ENCODE results near the gene BSN.

BSN gene, protein sequence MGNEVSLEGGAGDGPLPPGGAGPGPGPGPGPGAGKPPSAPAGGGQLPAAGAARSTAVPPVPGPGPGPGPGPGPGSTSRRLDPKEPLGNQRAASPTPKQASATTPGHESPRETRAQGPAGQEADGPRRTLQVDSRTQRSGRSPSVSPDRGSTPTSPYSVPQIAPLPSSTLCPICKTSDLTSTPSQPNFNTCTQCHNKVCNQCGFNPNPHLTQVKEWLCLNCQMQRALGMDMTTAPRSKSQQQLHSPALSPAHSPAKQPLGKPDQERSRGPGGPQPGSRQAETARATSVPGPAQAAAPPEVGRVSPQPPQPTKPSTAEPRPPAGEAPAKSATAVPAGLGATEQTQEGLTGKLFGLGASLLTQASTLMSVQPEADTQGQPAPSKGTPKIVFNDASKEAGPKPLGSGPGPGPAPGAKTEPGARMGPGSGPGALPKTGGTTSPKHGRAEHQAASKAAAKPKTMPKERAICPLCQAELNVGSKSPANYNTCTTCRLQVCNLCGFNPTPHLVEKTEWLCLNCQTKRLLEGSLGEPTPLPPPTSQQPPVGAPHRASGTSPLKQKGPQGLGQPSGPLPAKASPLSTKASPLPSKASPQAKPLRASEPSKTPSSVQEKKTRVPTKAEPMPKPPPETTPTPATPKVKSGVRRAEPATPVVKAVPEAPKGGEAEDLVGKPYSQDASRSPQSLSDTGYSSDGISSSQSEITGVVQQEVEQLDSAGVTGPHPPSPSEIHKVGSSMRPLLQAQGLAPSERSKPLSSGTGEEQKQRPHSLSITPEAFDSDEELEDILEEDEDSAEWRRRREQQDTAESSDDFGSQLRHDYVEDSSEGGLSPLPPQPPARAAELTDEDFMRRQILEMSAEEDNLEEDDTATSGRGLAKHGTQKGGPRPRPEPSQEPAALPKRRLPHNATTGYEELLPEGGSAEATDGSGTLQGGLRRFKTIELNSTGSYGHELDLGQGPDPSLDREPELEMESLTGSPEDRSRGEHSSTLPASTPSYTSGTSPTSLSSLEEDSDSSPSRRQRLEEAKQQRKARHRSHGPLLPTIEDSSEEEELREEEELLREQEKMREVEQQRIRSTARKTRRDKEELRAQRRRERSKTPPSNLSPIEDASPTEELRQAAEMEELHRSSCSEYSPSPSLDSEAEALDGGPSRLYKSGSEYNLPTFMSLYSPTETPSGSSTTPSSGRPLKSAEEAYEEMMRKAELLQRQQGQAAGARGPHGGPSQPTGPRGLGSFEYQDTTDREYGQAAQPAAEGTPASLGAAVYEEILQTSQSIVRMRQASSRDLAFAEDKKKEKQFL (N-terminal part only)

DNA sequence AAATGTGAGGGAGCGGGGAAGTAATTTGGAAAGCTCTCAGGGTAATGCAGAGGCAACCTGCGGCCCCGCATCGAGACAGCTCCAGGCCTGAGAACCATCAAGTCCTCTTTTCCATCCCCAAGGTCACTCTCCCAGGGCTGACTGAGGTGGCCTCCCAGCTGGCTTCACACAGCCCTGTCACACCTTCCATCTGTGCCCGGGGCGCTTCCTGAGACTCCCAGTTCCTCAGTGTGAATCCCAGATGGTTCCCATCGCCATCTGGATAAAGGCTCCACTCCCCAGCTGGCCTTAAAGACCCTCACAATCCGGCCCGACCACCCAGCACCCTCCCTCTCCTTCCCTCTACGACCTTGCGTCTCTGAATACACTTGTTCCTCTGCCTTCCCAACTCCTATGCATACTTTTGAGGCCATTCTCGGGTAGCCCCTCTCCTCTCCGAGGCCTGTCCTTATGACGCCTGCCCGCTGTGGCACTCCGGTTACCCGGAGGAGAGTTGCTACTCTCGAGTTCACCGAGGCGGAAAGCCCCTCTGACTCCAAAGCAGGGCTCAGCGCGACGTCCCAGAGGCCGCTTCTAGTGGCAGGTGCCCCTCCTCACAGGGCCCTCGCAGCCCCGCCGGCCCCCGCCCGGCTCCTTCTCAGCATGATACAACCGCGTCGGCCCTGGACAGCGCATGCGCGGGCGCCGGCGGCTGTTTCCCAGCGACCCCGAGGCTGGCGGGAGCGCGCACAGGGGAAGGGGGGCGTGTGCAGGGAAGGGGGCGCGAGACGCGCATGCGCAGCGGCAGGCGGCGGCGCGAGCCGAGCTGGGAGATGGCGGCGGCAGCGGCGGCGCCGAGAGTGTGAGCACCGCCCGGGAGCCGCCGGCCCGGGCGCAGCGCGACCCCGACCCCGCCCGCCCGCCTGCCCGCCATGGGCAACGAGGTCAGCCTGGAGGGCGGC, at the start of gene BSN:
TSS of gene BSN (plus strand) at position 786 of the 941 bp plus-strand sequence. CDS start at position 912, 126 bp downstream.
- peak within 1 kb of the TSS; percentile 70 for H3K4me3 Mint-ChIP-seq
- peaks cover 15% of the 10 kb centered on the region for H3K4me1 Mint-ChIP-seq (ENCODE audit: low read depth)
- H3K27me3 Mint-ChIP-seq = peaks cover 68% of the 10 kb centered on the region
- no peak within 1 kb of the TSS for H3K27ac Mint-ChIP-seq
- intact Hi-C loops (cut with micrococcal nuclease) = no loop called here
- H3K36me3 Mint-ChIP-seq (ENCODE audit: low read depth) = no peaks in the 10 kb centered on the region
- no peaks in the 10 kb centered on the region for H3K9me3 Mint-ChIP-seq

DNA sequence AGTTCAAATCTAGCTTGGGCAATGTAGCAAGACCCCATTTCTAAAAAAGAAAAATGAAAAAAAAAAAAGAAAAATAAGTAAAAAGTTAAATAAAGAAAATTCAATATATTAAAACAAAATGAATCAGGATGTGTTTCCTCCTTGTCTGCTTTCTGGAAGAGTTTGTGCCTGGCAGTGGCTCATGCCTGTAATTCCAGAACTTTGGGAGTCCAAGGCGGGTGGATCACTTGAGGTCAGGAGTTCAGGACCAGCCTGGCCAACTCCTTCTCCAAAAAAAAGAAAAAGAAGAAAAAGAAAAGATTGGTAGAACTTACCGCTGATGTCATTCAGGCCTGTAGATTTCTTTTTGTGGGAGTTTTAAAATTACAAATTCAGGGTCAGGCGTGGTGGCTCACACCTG, 47.4 kb upstream of the BSN start:
- no peak overlapping the region for H3K4me3 Mint-ChIP-seq
- H3K9me3 Mint-ChIP-seq = no peaks in the 10 kb centered on the region
- H3K27me3 Mint-ChIP-seq = no peaks in the 10 kb centered on the region
- no peak overlapping the region for H3K27ac Mint-ChIP-seq
- peaks cover 33% of the 10 kb centered on the region for H3K36me3 Mint-ChIP-seq (ENCODE audit: low read depth)
- intact Hi-C loops (cut with micrococcal nuclease) = no loop called here
- H3K4me1 Mint-ChIP-seq (ENCODE audit: low read depth) = no peaks in the 10 kb centered on the region

DNA sequence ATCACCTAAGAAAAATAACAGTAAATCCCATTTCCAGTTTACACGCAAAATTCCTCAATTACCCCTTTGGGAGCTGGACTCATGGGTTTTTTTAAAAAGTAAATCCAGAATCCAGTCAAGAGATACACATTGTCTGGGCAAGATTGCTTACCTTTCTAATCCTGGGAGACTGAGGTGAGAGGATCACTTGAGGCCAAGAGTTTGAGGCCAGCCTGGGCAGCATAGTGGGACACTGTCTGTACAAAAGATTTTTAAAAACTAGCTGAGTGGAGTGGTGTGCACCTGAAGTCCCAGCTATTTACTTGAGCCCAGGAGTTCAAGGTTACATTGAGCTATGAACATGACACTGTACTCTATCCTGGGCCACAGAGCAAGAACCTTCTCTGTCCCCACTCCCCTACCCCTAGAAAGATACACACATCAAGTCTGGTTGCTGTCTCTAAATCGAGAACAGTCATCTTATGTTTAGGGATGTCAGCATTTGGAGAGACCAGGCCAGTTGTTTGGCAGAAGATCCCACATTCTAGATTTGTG, 45.2 kb upstream of the BSN start:
- Mint-ChIP-seq H3K27ac (no peak overlapping the region), H3K27me3 (no peaks in the 10 kb centered on the region), H3K4me3 (no peak overlapping the region), H3K36me3 (ENCODE audit: low read depth) (peaks cover 34% of the 10 kb centered on the region), H3K9me3 (no peaks in the 10 kb centered on the region), H3K4me1 (ENCODE audit: low read depth) (no peaks in the 10 kb centered on the region)
- intact Hi-C loops (cut with micrococcal nuclease) = no loop called here

DNA sequence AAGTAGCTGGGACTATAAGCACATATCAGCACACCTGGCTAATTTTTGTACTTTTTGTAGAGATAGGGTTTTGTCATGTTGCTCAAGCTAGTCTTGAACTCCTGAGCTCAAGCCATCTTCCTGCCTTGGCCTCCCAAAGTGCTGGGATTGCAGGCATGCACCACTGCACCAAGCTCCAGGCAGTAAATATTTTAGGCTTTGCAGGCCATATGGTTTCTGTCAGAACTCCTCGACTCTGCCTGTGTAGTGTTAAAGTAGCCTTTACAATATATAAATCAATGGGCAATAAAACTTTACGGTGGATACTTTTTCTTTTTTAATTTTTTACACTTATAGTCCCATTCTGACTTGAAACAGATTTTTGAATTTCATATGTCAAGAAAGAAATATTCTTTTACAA, 42.6 kb upstream of the BSN start:
- no peaks in the 10 kb centered on the region for H3K27me3 Mint-ChIP-seq
- H3K36me3 Mint-ChIP-seq (ENCODE audit: low read depth) = peaks cover 59% of the 10 kb centered on the region
- H3K4me1 Mint-ChIP-seq (ENCODE audit: low read depth) = no peaks in the 10 kb centered on the region
- H3K4me3 Mint-ChIP-seq = no peak overlapping the region
- H3K9me3 Mint-ChIP-seq = no peaks in the 10 kb centered on the region
- intact Hi-C loops (cut with micrococcal nuclease) = no loop called here
- H3K27ac Mint-ChIP-seq = no peak overlapping the region

- H3K4me3 Mint-ChIP-seq = no peak overlapping the region
- peaks cover 4% of the 10 kb centered on the region for H3K4me1 Mint-ChIP-seq (ENCODE audit: low read depth)
- no peaks in the 10 kb centered on the region for H3K27me3 Mint-ChIP-seq
- H3K36me3 Mint-ChIP-seq (ENCODE audit: low read depth) = peaks cover 69% of the 10 kb centered on the region
- intact Hi-C loops (cut with micrococcal nuclease) = no loop called here
- H3K27ac Mint-ChIP-seq = no peak overlapping the region
- H3K9me3 Mint-ChIP-seq = no peaks in the 10 kb centered on the region
Measured at GRCh38 chr3:49512781-49513355, 41.4 kb upstream of the BSN start.

GRCh38 chr3:49513494-49514124, 40.7 kb upstream of the BSN start:
- Mint-ChIP-seq H3K4me3 (no peak overlapping the region), H3K9me3 (no peaks in the 10 kb centered on the region), H3K27ac (no peak overlapping the region), H3K4me1 (ENCODE audit: low read depth) (peaks cover 5% of the 10 kb centered on the region), H3K36me3 (ENCODE audit: low read depth) (peaks cover 75% of the 10 kb centered on the region), H3K27me3 (no peaks in the 10 kb centered on the region)
- intact Hi-C loops (cut with micrococcal nuclease) = no loop called here

DNA sequence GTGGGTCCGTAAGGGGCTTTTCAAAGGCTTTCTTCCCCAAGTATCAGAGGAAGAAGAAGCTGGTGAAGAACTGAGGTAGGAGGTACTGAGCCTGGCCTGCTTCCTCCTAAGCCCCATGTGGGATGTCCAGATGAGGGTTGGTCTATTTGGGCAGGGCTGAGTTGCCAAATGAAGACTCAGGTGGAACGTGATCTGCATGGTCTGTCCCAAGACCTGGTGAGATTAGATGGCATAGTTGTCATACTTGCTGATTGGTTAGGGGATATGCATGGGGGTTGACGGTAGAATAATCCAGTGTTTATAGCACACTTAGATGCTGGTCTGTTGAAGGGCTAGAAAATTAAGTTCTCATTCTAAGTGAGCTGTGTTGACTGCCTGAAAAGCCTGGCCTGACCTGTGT, 36.3 kb upstream of the BSN start:
- Mint-ChIP-seq H3K36me3 (ENCODE audit: low read depth) (peaks cover 74% of the 10 kb centered on the region), H3K4me3 (no peak overlapping the region), H3K27ac (no peak overlapping the region), H3K27me3 (no peaks in the 10 kb centered on the region), H3K4me1 (ENCODE audit: low read depth) (peaks cover 25% of the 10 kb centered on the region), H3K9me3 (no peaks in the 10 kb centered on the region)
- intact Hi-C loops (cut with micrococcal nuclease) = no loop called here

DNA sequence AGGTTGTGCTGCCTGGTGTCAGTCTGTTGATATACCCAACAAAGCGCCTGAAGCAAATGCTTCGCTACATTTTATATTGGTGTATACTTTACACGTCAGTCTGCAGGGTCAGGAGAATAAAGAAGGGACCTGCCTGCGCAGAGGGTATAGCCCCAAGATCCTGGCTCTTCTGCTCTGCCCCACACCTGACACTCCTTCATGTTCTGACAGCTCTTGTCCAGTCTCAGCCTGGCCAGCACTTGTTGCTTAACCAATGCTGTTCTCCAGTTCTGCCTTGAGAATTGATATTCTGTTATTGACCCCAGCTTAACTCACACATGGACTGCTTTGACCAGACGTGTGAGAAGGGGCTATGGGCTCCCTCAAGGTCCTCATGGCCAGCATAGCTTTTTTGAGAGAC, 35.8 kb upstream of the BSN start:
- intact Hi-C loops (cut with micrococcal nuclease) = no loop called here
- Mint-ChIP-seq H3K9me3 (no peaks in the 10 kb centered on the region), H3K27me3 (no peaks in the 10 kb centered on the region), H3K36me3 (ENCODE audit: low read depth) (peaks cover 70% of the 10 kb centered on the region), H3K27ac (no peak overlapping the region), H3K4me1 (ENCODE audit: low read depth) (peaks cover 29% of the 10 kb centered on the region), H3K4me3 (no peak overlapping the region)

- intact Hi-C loops (cut with micrococcal nuclease) = no loop called here
- Mint-ChIP-seq H3K36me3 (ENCODE audit: low read depth) (peaks cover 61% of the 10 kb centered on the region), H3K27me3 (no peaks in the 10 kb centered on the region), H3K4me3 (no peak overlapping the region), H3K9me3 (no peaks in the 10 kb centered on the region), H3K4me1 (ENCODE audit: low read depth) (peaks cover 36% of the 10 kb centered on the region), H3K27ac (peak overlapping the region; percentile 46)
Measured at GRCh38 chr3:49519296-49519695, 35.0 kb upstream of the BSN start.

DNA sequence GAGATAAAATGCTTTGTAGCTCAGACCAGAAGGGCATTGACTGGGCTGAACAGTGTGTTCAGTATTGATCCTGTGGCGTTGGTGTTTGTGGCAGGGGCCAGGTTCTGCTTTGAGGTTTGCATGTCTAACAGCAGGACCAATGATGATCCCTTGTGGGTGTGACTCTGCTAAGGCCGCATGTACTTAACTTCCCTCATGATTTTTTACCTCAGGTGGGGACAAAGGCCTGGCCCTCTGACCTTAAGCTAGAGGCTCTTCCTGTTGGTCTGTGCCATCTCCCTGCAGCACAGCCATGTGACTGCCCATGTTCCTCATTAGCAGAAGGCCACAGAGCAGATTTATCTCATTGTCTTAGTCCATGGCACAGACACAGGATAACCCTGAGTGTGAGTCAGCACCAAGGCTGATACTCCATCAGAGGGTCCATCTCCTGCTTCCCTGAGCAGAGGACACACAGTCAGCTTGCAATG, 34.3 kb upstream of the BSN start:
- Mint-ChIP-seq H3K9me3 (no peaks in the 10 kb centered on the region), H3K4me1 (ENCODE audit: low read depth) (peaks cover 36% of the 10 kb centered on the region), H3K36me3 (ENCODE audit: low read depth) (peaks cover 55% of the 10 kb centered on the region), H3K27ac (peak overlapping the region; percentile 46), H3K4me3 (no peak overlapping the region), H3K27me3 (no peaks in the 10 kb centered on the region)
- intact Hi-C loops (cut with micrococcal nuclease) = no loop called here

DNA sequence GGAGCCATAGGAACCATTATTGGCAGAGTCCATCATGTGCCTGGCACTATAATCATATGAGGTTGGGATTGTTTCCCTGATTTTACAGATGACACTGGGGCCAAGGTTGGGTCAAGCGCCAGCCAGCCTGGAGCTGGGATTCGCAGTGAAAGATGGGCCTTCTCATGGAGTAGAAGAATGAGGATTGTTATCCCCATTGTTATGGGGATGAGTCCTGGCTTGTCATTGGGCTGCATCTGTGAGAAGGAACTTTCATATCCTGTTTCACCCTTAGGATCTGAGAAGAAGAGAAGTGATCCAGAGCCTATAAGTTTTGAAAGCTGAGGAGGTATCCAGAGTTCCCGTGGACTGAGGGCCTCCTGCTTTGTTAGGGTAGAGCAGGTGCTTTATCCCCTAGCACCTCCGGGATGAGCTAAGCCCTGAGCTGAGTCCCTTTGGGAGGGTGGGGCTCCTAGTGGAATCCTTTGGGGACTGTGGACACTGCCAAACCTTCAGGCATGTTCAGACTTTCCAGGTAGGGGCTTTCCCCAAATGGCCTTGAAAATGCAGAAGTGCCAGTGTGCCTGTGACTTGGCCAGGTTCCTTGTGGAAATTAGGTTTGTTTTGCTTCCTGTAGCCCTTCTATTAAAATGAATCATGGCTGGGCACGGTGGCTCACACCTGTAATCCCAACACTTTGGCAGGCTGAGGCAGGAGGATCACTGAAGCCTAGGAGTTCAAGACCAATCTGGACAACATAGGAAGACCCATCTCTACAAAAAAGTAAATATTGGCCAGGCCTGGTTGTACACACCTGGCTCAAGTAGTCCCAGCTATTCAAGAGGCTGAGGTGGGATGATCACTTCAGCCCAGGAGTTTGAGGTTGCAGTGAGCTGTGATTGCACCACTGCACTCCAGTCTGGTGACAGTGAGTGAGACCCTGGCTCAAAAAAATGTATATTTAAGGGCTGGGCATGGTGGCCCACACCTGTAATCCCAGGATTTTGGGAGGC, 30.2 kb upstream of the BSN start:
- Mint-ChIP-seq H3K27me3 (no peaks in the 10 kb centered on the region), H3K27ac (no peak overlapping the region)

More for the DNA sequence above, 30.2 kb upstream of the BSN start:
- H3K4me3 Mint-ChIP-seq = no peak overlapping the region
- H3K36me3 Mint-ChIP-seq (ENCODE audit: low read depth) = peaks cover 26% of the 10 kb centered on the region
- intact Hi-C loops (cut with micrococcal nuclease) = no loop called here
- H3K9me3 Mint-ChIP-seq = no peaks in the 10 kb centered on the region
- H3K4me1 Mint-ChIP-seq (ENCODE audit: low read depth) = peaks cover 32% of the 10 kb centered on the region
